ENCODE measurements around the gene LGR5. TPM values are rescaled to one million over a fixed set of nuclear protein-coding genes. Genes with fewer than 3 reads are reported as not detected.

Gene LGR5
- total and polyA plus RNA-seq, 2 of the 8 experiments (the other 6 are each of a cell fraction or from before 2014, with no cell fraction given): 0.08 to 0.19 TPM

DNA sequence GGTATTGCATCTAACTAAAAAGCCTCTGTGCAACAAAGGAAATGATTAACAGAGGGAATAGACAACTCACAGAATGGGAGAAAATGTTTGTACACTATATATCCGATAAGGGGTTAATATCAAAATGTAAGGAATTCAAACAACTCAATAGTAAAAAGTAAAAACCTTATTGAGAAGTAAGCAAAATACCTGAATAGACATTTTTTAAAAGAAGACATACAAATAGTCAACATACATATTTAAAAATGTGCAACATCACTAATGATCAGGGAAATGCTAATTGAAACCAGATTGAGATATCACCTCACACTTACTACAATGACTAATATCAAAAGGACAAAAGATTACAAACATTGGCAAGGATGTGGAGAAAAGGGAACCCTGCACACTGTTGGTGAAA, 31.9 kb upstream of the LGR5 start:
- Histone ChIP-seq H3K9me3 (ENCODE audit: insufficient read depth in 2 of 2, low read depth in 1 of 2, low read length in 1 of 2) (no peaks in the 10 kb centered on the region), H3K79me1 (ENCODE audit: low read depth, low read length) (no peaks in the 10 kb centered on the region), H3K14ac (ENCODE audit: insufficient read length) (no peak overlapping the region), H3K36me3 (ENCODE audit: control insufficient read depth in 2 of 4, insufficient read depth in 4 of 4, low read length in 3 of 4) (no peaks in the 10 kb centered on the region), H3K79me2 (ENCODE audit: control insufficient read depth in 1 of 2, insufficient read depth in 2 of 2, low read length in 2 of 2) (no peaks in the 10 kb centered on the region), H4K5ac (ENCODE audit: insufficient read length, low read depth, low read length) (no peak overlapping the region), H3K27ac (ENCODE audit: low read depth, low read length) (no peak overlapping the region), H3K4me1 (replicated peaks in 1 of 4; ENCODE audit: control insufficient read depth in 3 of 4, insufficient read depth in 4 of 4, low read length in 3 of 4) (no peaks in the 10 kb centered on the region), H3K27me3 (replicated peaks in 1 of 4; ENCODE audit: control insufficient read depth in 3 of 4, extremely low read depth in 1 of 4, insufficient read depth in 3 of 4, low read length in 3 of 4) (no peaks in the 10 kb centered on the region), H3K23me2 (ENCODE audit: low read depth, low read length) (no peaks in the 10 kb centered on the region), H3K4me2 (ENCODE audit: insufficient read depth in 1 of 2, low read depth in 2 of 2, low read length in 2 of 2) (no peak overlapping the region), H2AK5ac (ENCODE audit: low read depth, low read length) (no peak overlapping the region), H2BK15ac (ENCODE audit: low read length) (no peak overlapping the region), H3K18ac (ENCODE audit: extremely low read depth, low read length) (no peak overlapping the region), H3K4ac (replicated peaks; ENCODE audit: insufficient read length, low read depth, low read length) (no peak overlapping the region), H2AFZ (ENCODE audit: low read length) (no peak overlapping the region), H4K91ac (replicated peaks; ENCODE audit: insufficient read length, low read length) (no peak overlapping the region), H3K23ac (ENCODE audit: insufficient read length) (no peak overlapping the region), H3K4me3 (ENCODE audit: extremely low read depth in 1 of 4, insufficient read depth in 2 of 4, low read depth in 3 of 4, low read length in 4 of 4) (no peak overlapping the region), H2BK5ac (ENCODE audit: low read depth, low read length) (no peak overlapping the region), H2BK12ac (ENCODE audit: low read depth, low read length) (no peak overlapping the region), H3K56ac (replicated peaks; ENCODE audit: insufficient read length, low read depth, low read length) (no peak overlapping the region), H2BK120ac (replicated peaks; ENCODE audit: low read depth, low read length) (no peak overlapping the region), H4K20me1 (replicated peaks in 1 of 2; ENCODE audit: control insufficient read depth in 1 of 2, insufficient read depth in 2 of 2, low read length in 2 of 2) (no peaks in the 10 kb centered on the region), H2BK20ac (ENCODE audit: low read length) (no peak overlapping the region), H4K8ac (ENCODE audit: extremely low read depth, insufficient read depth, low read length) (no peak overlapping the region), H3K9ac (replicated peaks in 1 of 4; ENCODE audit: extremely low read depth in 1 of 4, low read depth in 3 of 4, low read length in 3 of 4) (no peak overlapping the region)
- CTCF ChIA-PET (ENCODE audit: partially characterized antibody): no interaction called here
- TF ChIP-seq RAD21 (IDR thresholded peaks at IDR 0.05 in 1 of 2, conservative IDR thresholded peaks at IDR 0.05 in 1 of 2; ENCODE audit: low read depth in 2 of 2, low read length in 2 of 2): no peak
- TF ChIP-seq SP2 (IDR thresholded peaks at IDR 0.05; ENCODE audit: low read length): no peak
- no peak for TF ChIP-seq SUZ12 (IDR thresholded peaks at IDR 0.05; ENCODE audit: low read length)
- TF ChIP-seq JUND (IDR thresholded peaks at IDR 0.05; ENCODE audit: low read length): no peak
- DNase-seq (ENCODE audit: low read depth in 1 of 2, low spot score in 2 of 2): no peak
- 100% methylated on average over 1 of the region's 1 CpG; no CpG with 5 or more reads in 1 of the 2 experiments for WGBS, 2 experiments (ENCODE audit: extremely low coverage in 1 of 2, insufficient coverage in 1 of 2, insufficient read length in 1 of 2, insufficient replicate concordance in 2 of 2, low coverage in 1 of 2, low lambda C conversion rate in 2 of 2, missing lambda C conversion rate in 1 of 2)
- POLR2A ChIA-PET (ENCODE audit: partially characterized antibody): no interaction called here
- no peak for FAIRE-seq
